Activated CD8-positive, alpha-beta memory T cell treated with anti-CD3 and anti-CD28 coated beads, Interleukin-2, amount 50 U/mL, for 24 hours (primary cell): ENCODE results near the gene PDE3A.
"Not testable (repeated sequence)": the region's sequence is repeated elsewhere in the genome, so short reads cannot be mapped to it uniquely, and the experiment has no call there.

Experiments used
- DNase-seq: peaks from one replicate; pipeline ENCODE4 v3.0.0-alpha.2; 2020; ENCODE audit errors: extremely low read depth

PDE3A gene

GRCh38 chr12:20374795-20375194, 6.5 kb downstream of the PDE3A start:
- DNase-seq: no peak

- no peak for DNase-seq
Observed at GRCh38 chr12:20375560-20375959, 7.2 kb downstream of the PDE3A start.

- DNase-seq: no peak
Observed at GRCh38 chr12:20376984-20377383, 8.6 kb downstream of the PDE3A start.

GRCh38 chr12:20377750-20378149, 9.4 kb downstream of the PDE3A start:
- no peak for DNase-seq

- DNase-seq: no peak
Observed at GRCh38 chr12:20382117-20382516, 13.8 kb downstream of the PDE3A start.

- no peak for DNase-seq
Observed at GRCh38 chr12:20383612-20384011, 15.3 kb downstream of the PDE3A start.

- DNase-seq: not testable (repeated sequence)
Observed at GRCh38 chr12:20384836-20385235, 16.5 kb downstream of the PDE3A start.

GRCh38 chr12:20390846-20391245, 22.5 kb downstream of the PDE3A start:
- DNase-seq: no peak

- no peak for DNase-seq
Observed at GRCh38 chr12:20392339-20392738, 24.0 kb downstream of the PDE3A start.

- DNase-seq: no peak
Observed at GRCh38 chr12:20393707-20394106, 25.4 kb downstream of the PDE3A start.

GRCh38 chr12:20395791-20396550, 27.6 kb downstream of the PDE3A start:
- no peak for DNase-seq

GRCh38 chr12:20398686-20399085, 30.3 kb downstream of the PDE3A start:
- DNase-seq: no peak

GRCh38 chr12:20400003-20400402, 31.7 kb downstream of the PDE3A start:
- DNase-seq: no peak

- DNase-seq: no peak
Observed at GRCh38 chr12:20403230-20403629, 34.9 kb downstream of the PDE3A start.

GRCh38 chr12:20404576-20405346, 36.4 kb downstream of the PDE3A start:
- DNase-seq: no peak

- DNase-seq: no peak
Observed at GRCh38 chr12:20409607-20410377, 41.5 kb downstream of the PDE3A start.

GRCh38 chr12:20410734-20411133, 42.4 kb downstream of the PDE3A start:
- no peak for DNase-seq

- no peak for DNase-seq
Observed at GRCh38 chr12:20411345-20411744, 43.0 kb downstream of the PDE3A start.

GRCh38 chr12:20415028-20415427, 46.7 kb downstream of the PDE3A start:
- DNase-seq: no peak

GRCh38 chr12:20415641-20416040, 47.3 kb downstream of the PDE3A start:
- DNase-seq: no peak

GRCh38 chr12:20420557-20420956, 52.2 kb downstream of the PDE3A start:
- no peak for DNase-seq

- no peak for DNase-seq
Observed at GRCh38 chr12:20421421-20421820, 53.1 kb downstream of the PDE3A start.
